ENCODE data around the gene COQ2. TPM values are rescaled to one million over a fixed set of nuclear protein-coding genes. Genes with fewer than 3 reads are reported as not detected.

Gene COQ2
- total RNA-seq, 1 experiment from 2014 or later = 24.2 TPM

DNA sequence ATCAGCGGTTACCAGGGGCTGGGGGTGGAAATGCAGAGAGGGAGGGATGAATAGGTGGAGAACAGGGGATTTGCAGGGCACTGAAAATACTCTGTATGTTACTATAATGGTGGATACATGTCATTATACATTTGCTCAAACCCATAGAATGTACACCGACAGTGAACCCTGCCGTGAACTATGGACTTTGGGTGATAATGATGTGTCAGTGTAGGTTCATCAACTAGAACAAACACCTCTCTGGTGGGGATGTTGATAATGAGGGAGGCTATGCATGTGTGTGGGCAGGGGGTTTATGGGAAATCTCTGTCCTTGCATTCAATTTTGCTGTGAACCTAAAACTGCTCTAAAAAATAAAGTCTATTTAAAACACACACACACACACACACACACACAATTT is 38.5 kb upstream of the COQ2 start:
- intact Hi-C loops (cut with micrococcal nuclease; ENCODE audit: unreplicated experiment) = no loop called here
- Mint-ChIP-seq H3K4me1 (ENCODE audit: low read depth, unreplicated experiment) (peaks cover 10% of the 10 kb centered on the region), H3K36me3 (ENCODE audit: insufficient read depth, unreplicated experiment) (no peaks in the 10 kb centered on the region), H3K4me3 (ENCODE audit: unreplicated experiment) (no peak overlapping the region), H3K27ac (ENCODE audit: unreplicated experiment) (no peak overlapping the region), H3K9me3 (ENCODE audit: unreplicated experiment) (no peaks in the 10 kb centered on the region), H3K27me3 (ENCODE audit: insufficient read depth, unreplicated experiment) (no peaks in the 10 kb centered on the region)
- TF ChIP-seq CTCF (IDR thresholded peaks at IDR 0.05; ENCODE audit: insufficient read depth in 1 of 2, low read depth in 1 of 2, low read length in 1 of 2, severe bottlenecking in 1 of 2, unreplicated experiment in 1 of 2) = no peak
- H3K9me3 ChIP-seq = no peaks in the 10 kb centered on the region
- no peak for DNase-seq
- CTCF ChIA-PET = no interaction called here
- no peaks in the 10 kb centered on the region for H3K27me3 ChIP-seq (replicated peaks; ENCODE audit: control insufficient read depth, insufficient read depth, low read length)
- no TSS peak for BruUV-seq (replicated peaks)
- POLR2A ChIA-PET = no interaction called here
- no peak overlapping the region for H3K4me3 ChIP-seq (ENCODE audit: low read depth, low read length)
- peaks cover 8% of the 10 kb centered on the region for H3K4me1 ChIP-seq
- no peaks in the 10 kb centered on the region for H3K36me3 ChIP-seq (ENCODE audit: control insufficient read depth, insufficient read depth, low read length)

DNA sequence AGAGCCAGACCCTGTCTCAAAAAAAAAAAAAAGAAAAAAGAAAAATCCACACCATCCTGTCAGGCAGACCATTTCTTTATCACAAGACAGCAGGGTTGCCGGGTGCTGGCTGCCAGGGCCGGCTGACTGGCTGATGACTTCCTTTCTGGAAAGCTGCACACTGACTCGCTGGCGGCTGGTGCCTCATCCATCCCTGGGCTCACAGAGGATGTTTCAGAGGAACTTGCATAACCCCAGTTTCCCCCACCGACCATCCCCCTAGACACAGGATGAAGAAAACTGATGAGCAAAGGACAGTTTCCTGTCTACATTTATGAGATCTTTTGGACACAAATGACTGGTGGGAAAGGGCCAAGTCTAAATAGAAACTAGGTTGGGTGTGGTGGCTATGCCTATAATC is 36.0 kb upstream of the COQ2 start:
- Mint-ChIP-seq H3K9me3 (ENCODE audit: unreplicated experiment) (no peaks in the 10 kb centered on the region), H3K4me1 (ENCODE audit: low read depth, unreplicated experiment) (peaks cover 10% of the 10 kb centered on the region), H3K27ac (ENCODE audit: unreplicated experiment) (no peak overlapping the region), H3K4me3 (ENCODE audit: unreplicated experiment) (no peak overlapping the region), H3K27me3 (ENCODE audit: insufficient read depth, unreplicated experiment) (no peaks in the 10 kb centered on the region), H3K36me3 (ENCODE audit: insufficient read depth, unreplicated experiment) (no peaks in the 10 kb centered on the region)
- Histone ChIP-seq H3K4me1 (peaks cover 8% of the 10 kb centered on the region), H3K9me3 (no peaks in the 10 kb centered on the region), H3K36me3 (ENCODE audit: control insufficient read depth, insufficient read depth, low read length) (no peaks in the 10 kb centered on the region), H3K4me3 (ENCODE audit: low read depth, low read length) (no peak overlapping the region), H3K27me3 (replicated peaks; ENCODE audit: control insufficient read depth, insufficient read depth, low read length) (no peaks in the 10 kb centered on the region)
- ChIA-PET POLR2A (no interaction called here), CTCF (interaction anchor here (0.6 kb wide), 1 partner anchor 50 kb away, joined by 3 read pairs; no protein-coding TSS in a partner anchor)
- TF ChIP-seq CTCF (IDR thresholded peaks at IDR 0.05; ENCODE audit: insufficient read depth in 1 of 2, low read depth in 1 of 2, low read length in 1 of 2, severe bottlenecking in 1 of 2, unreplicated experiment in 1 of 2) = no peak
- intact Hi-C loops (cut with micrococcal nuclease; ENCODE audit: unreplicated experiment) = no loop called here
- DNase-seq = no peak
- no TSS peak for BruUV-seq (replicated peaks)

- no peak for DNase-seq
- POLR2A ChIA-PET = no interaction called here
- Histone ChIP-seq H3K36me3 (ENCODE audit: control insufficient read depth, insufficient read depth, low read length) (no peaks in the 10 kb centered on the region), H3K9me3 (no peaks in the 10 kb centered on the region), H3K27me3 (replicated peaks; ENCODE audit: control insufficient read depth, insufficient read depth, low read length) (no peaks in the 10 kb centered on the region), H3K4me3 (ENCODE audit: low read depth, low read length) (no peak overlapping the region), H3K4me1 (peaks cover 8% of the 10 kb centered on the region)
- Mint-ChIP-seq H3K4me3 (ENCODE audit: unreplicated experiment) (no peak overlapping the region), H3K36me3 (ENCODE audit: insufficient read depth, unreplicated experiment) (no peaks in the 10 kb centered on the region), H3K9me3 (ENCODE audit: unreplicated experiment) (no peaks in the 10 kb centered on the region), H3K4me1 (ENCODE audit: low read depth, unreplicated experiment) (peaks cover 10% of the 10 kb centered on the region), H3K27ac (ENCODE audit: unreplicated experiment) (no peak overlapping the region), H3K27me3 (ENCODE audit: insufficient read depth, unreplicated experiment) (no peaks in the 10 kb centered on the region)
- CTCF ChIA-PET = no interaction called here
- BruUV-seq (replicated peaks) = no TSS peak
- intact Hi-C loops (cut with micrococcal nuclease; ENCODE audit: unreplicated experiment) = no loop called here
- no peak for TF ChIP-seq CTCF (IDR thresholded peaks at IDR 0.05; ENCODE audit: insufficient read depth in 1 of 2, low read depth in 1 of 2, low read length in 1 of 2, severe bottlenecking in 1 of 2, unreplicated experiment in 1 of 2)
Observed at GRCh38 chr4:83318666-83319065, 34.1 kb upstream of the COQ2 start.
